Heart left ventricle (tissue), 16 donors: Measurements from ENCODE around the gene BCL7C. TPM values are rescaled to one million over a fixed set of nuclear protein-coding genes. Genes with fewer than 3 reads are reported as not detected.
A peak's percentile ranks its signal among the peaks of the same experiment; 100 is the strongest.

Experiments
- ATAC-seq, 4 donors: fragments of 200-7000 bp; cut with Tn5 transposase; one replicate each; pipeline ENCODE4 v1.9.1; 2020 to 2022; ENCODE audit warnings: moderate library complexity in 4 of 4, mild to moderate bottlenecking in 3 of 4, moderate number of reproducible peaks in 1 of 4
- DNase-seq, 5 donors: peaks; one replicate each; pipeline ENCODE4 v3.0.0-alpha.2; 2020
- H3K27ac ChIP-seq, 12 donors: fragments of 200-600 bp; sonication (generic) in 4 of 12; one replicate each; pipeline versions ENCODE4 v1.5.0 to v1.8.0; 2016 to 2022; ENCODE audit warnings: mild to moderate bottlenecking in 2 of 12
- H3K27me3 ChIP-seq, 9 donors: fragments of 200-600 bp; sonication (generic) in 2 of 9; one replicate each; pipeline versions ENCODE4 v1.5.1 to v1.8.0; 2016 to 2022; ENCODE audit warnings: mild to moderate bottlenecking in 3 of 9
- H3K36me3 ChIP-seq, 9 donors: fragments of 200-600 bp; sonication (generic) in 2 of 9; one replicate each; pipeline versions ENCODE4 v1.5.0 to v1.8.0; 2018 to 2022; ENCODE audit warnings: mild to moderate bottlenecking in 2 of 9
- H3K4me1 ChIP-seq, 12 donors: fragments of 200-600 bp; sonication (generic) in 4 of 12; one replicate each; pipeline versions ENCODE4 v1.5.0 to v1.8.0; 2016 to 2022; ENCODE audit warnings: mild to moderate bottlenecking in 3 of 12
- H3K4me3 ChIP-seq, 12 donors: fragments of 200-600 bp; sonication (generic) in 4 of 12; one replicate each; pipeline versions ENCODE4 v1.5.0 to v1.8.0; 2017 to 2022; ENCODE audit warnings: mild to moderate bottlenecking in 9 of 12, moderate library complexity in 4 of 12
- H3K9me3 ChIP-seq, 12 donors: fragments of 200-600 bp; sonication (generic) in 4 of 12; one replicate each; pipeline versions ENCODE4 v1.5.0 to v1.8.0; 2016 to 2022; ENCODE audit warnings: mild to moderate bottlenecking in 1 of 12
- CTCF ChIP-seq, 12 donors: fragments of 200-600 bp; sonication (generic) in 4 of 12; IDR thresholded peaks; one replicate each; pipeline versions ENCODE4 v1.5.0 to v1.8.0; 2018 to 2022; ENCODE audit warnings: antibody characterized with exemption in 12 of 12, mild to moderate bottlenecking in 5 of 12
- POLR2A ChIP-seq, 2 donors: fragments of 450-650 bp; IDR thresholded peaks; one replicate each; pipeline ENCODE4 v1.6.1; 2017; ENCODE audit warnings: antibody characterized with exemption in 2 of 2, mild to moderate bottlenecking in 2 of 2, moderate library complexity in 2 of 2
- WGBS, 4 donors: extraction: QIAGEN DNeasy Blood & Tissue Kit in 2 of 4; methylation state at CpG; one replicate each; pipeline versions ENCODE4 v1.1.5 to v1.1.7; 2013 to 2018; 5-methylcytosine and 5-hydroxymethylcytosine counted together
- intact Hi-C, 10 donors: fragments of 100-400 bp; cut with DNase I; formaldehyde crosslinking; loops; one replicate each; pipeline versions ENCODE4 v1.11.1 to v1.14.2; 2022
- microRNA counts, 2 donors: library from miRNA; unstranded; fragments of <30 nt; microRNA quantifications; one replicate each; lab custom pipeline; 2016
- microRNA-seq, 4 donors: library from miRNA; unstranded; fragments of <30 nt; microRNA quantifications; one replicate each; pipeline versions ENCODE4 to v1.2.0, GENCODE V29; 2017 to 2020
- polyA plus RNA-seq, 2 donors: library from polyadenylated mRNA; stranded (reverse); fragments of 200-250 nt; gene quantifications; one replicate each; pipeline ENCODE4 v1.2.3, GENCODE V29; 2013
- total RNA-seq, 9 donors: library from RNA; depleted of rRNA in 2 of 9; stranded (reverse); fragments of >200 nt in 2 of 9; fragmentation: NEBNext Ultra II Directional in 3 of 9; extraction: Animal tissue kit (Norgen Biotek cat#: 25700) in 3 of 9; gene quantifications; one replicate each; pipeline versions ENCODE4 v1.1.0 to v1.2.4, GENCODE V29; 2016 to 2023
- donor health status: ischemic (EF 13 %, LVEDD 7.1; RV severe dilation, severe dysfunction).
- donor health status: healthy with polysubstance abuse.
- donor health status: DM: no; HTN: yes; CAD: no.
- donor health status: DM: no; HTN: no; CAD: no.
- donor health status: ischemic (EF 25% LVEDD 6.9; RV normal size, moderate dysfunction).
- donor health status: ischemic (EF 25% LVEDD 5.7; RV mildly dilated, moderate dysfunction).
- donor health status: healthy.
- donor health status: DM: yes; HTN: yes; CAD: no.
- donor health status: ischemic (EF 35%, LVEDD 5.7; RV mildly dilated, moderate dysfunction).
- donor health status: nonischemic (EF 11% LVEDD 7.7; RV severe dilation, severe dysfunction).
- donor health status: DM: yes; HTN: yes; CAD: no.
- donor health status: PGD.
- donor health status: ischemic (EF 29% LVEDD 5.4; RV normal size, mild dysfunction).
- donor health status: nonischemic (EF 23%, LVEDD 6.1; RV moderate dilation, normal function).

The BCL7C gene
- total and polyA plus RNA-seq, 11 donors: 23.1 to 43.4 (median 28.7) TPM

- Histone ChIP-seq H3K9me3 (no peaks in the 10 kb centered on the region), H3K36me3 (peaks cover 0 to 3% (median 0%) of the 10 kb centered on the region in 9 donors), H3K27me3 (no peaks in the 10 kb centered on the region), H3K4me1 (peaks cover 0 to 4% (median 0%) of the 10 kb centered on the region in 12 donors), H3K4me3 (no peak overlapping the region), H3K27ac (no peak overlapping the region)
- 67 to 76% (median 71%) methylated on average over 5 of the region's 5 CpGs for WGBS, 4 donors
- ATAC-seq (peak in 1 of 4 donors; percentile 34), DNase-seq (no peak)
- intact Hi-C loops: loop anchor here in 6 of 10 donors (5.0 to 10.0 kb wide), 4 partner anchors 38 to 1025 kb away; partner anchors contain the start of gene FBXL19 (in 1 of the 6)
- no peak for TF ChIP-seq CTCF (IDR thresholded peaks at IDR 0.05)
- TF ChIP-seq POLR2A (IDR thresholded peaks at IDR 0.05): no peak
Measured at GRCh38 chr16:30839523-30840227, 54.2 kb downstream of the BCL7C start.

- 53 to 85% (median 73%) methylated on average over 3 of the region's 3 CpGs for WGBS, 4 donors
- intact Hi-C loops: no loop called here
- H3K27me3 ChIP-seq: no peaks in the 10 kb centered on the region
- H3K27ac ChIP-seq: no peak overlapping the region
- peak in 1 of 4 donors; percentile 39 for ATAC-seq
- peaks cover 0 to 9% (median 0%) of the 10 kb centered on the region in 9 donors for H3K36me3 ChIP-seq
- DNase-seq: no peak
- H3K4me1 ChIP-seq: peaks cover 0 to 4% (median 0%) of the 10 kb centered on the region in 12 donors
- no peak for TF ChIP-seq CTCF (IDR thresholded peaks at IDR 0.05)
- TF ChIP-seq POLR2A (IDR thresholded peaks at IDR 0.05): no peak
- H3K9me3 ChIP-seq: no peaks in the 10 kb centered on the region
- H3K4me3 ChIP-seq: no peak overlapping the region
Measured at GRCh38 chr16:30838876-30839471, 54.9 kb downstream of the BCL7C start.

- Histone ChIP-seq H3K9me3 (no peaks in the 10 kb centered on the region), H3K27ac (no peak overlapping the region), H3K4me1 (peaks cover 0 to 4% (median 0%) of the 10 kb centered on the region in 12 donors), H3K27me3 (no peaks in the 10 kb centered on the region), H3K4me3 (no peak overlapping the region), H3K36me3 (peaks cover 0 to 9% (median 0%) of the 10 kb centered on the region in 9 donors)
- TF ChIP-seq CTCF (IDR thresholded peaks at IDR 0.05) (no peak), POLR2A (IDR thresholded peaks at IDR 0.05) (no peak)
- intact Hi-C loops: no loop called here
- DNase-seq (no peak), ATAC-seq (no peak)
- 53 to 67% (median 59%) methylated on average over 1 of the region's 1 CpG for WGBS, 4 donors
Measured at GRCh38 chr16:30837904-30838303, 56.0 kb downstream of the BCL7C start.

MicroRNAs encoded within 50 kb of the gene (microRNA counts, 767-probe panel; counts per million panel counts)
- 1,472 to 1,754 counts per million in 2 donors for microRNA hsa-miR-762 (lab: Ali Mortazavi, UCI)

Small RNAs within 50 kb of the gene (microRNA-seq; reads per million reads assigned to microRNA genes)
- 0 to 3.1 (median 0.54) reads per million in 4 donors for gene MIR4519
- gene MIR762: 0 to 0.60 (median 0.03) reads per million in 4 donors

Other genes starting within 250 kb of the BCL7C start
- gene PRR14, start 243.1 kb downstream of the BCL7C start, total RNA-seq: 10 to 100 TPM; 12.3 to 26.6 (median 20.2) TPM
- gene PRR14, start 243.1 kb downstream of the BCL7C start, polyA plus RNA-seq: 10 to 100 TPM; 22.9 to 25.0 TPM
- 10 to 100 TPM; 16.3 to 38.3 (median 31.9) TPM for gene FBRS, start 235.6 kb downstream of the BCL7C start, total RNA-seq
- 10 to 100 TPM; 27.2 to 38.1 TPM for gene FBRS, start 235.6 kb downstream of the BCL7C start, polyA plus RNA-seq
- gene SRCAP, start 194.9 kb downstream of the BCL7C start, total RNA-seq: 10 to 100 TPM; 30.2 to 51.2 (median 44.7) TPM
- 10 to 100 TPM; 22.9 to 23.8 TPM for gene SRCAP, start 194.9 kb downstream of the BCL7C start, polyA plus RNA-seq
- 10 to 100 TPM; 13.5 to 26.7 (median 17.9) TPM for gene PHKG2, start 145.7 kb downstream of the BCL7C start, total RNA-seq
- gene PHKG2, start 145.7 kb downstream of the BCL7C start, polyA plus RNA-seq: 10 to 100 TPM; 19.5 to 37.7 TPM
- 1 to 10 TPM in 4 of 9 donors, under 1 TPM in 5; 0.48 to 1.8 (median 0.95) TPM for gene CFAP119, start 132.0 kb downstream of the BCL7C start, total RNA-seq
- 1 to 10 TPM; 1.4 to 2.1 TPM for gene CFAP119, start 132.0 kb downstream of the BCL7C start, polyA plus RNA-seq
- 10 to 100 TPM; 29.3 to 62.0 (median 50.3) TPM for gene RNF40, start 131.8 kb downstream of the BCL7C start, total RNA-seq
- gene RNF40, start 131.8 kb downstream of the BCL7C start, polyA plus RNA-seq: 10 to 100 TPM; 31.3 to 66.9 TPM
- gene ZNF629, start 106.9 kb downstream of the BCL7C start, total RNA-seq: 10 to 100 TPM; 14.3 to 30.9 (median 22.7) TPM
- gene ZNF629, start 106.9 kb downstream of the BCL7C start, polyA plus RNA-seq: 10 to 100 TPM; 11.2 to 14.9 TPM
- gene CTF1, start 2.5 kb upstream of the BCL7C start, total RNA-seq: 10 to 100 TPM in 5 of 9 donors, 1 to 10 TPM in 4; 6.4 to 22.2 (median 12.2) TPM
- 10 to 100 TPM in 1 of 2 donors, 1 to 10 TPM in 1; 3.7 to 13.5 TPM for gene CTF1, start 2.5 kb upstream of the BCL7C start, polyA plus RNA-seq
- 10 to 100 TPM in 2 of 9 donors, 1 to 10 TPM in 7; 4.5 to 15.5 (median 7.9) TPM for gene FBXL19, start 29.5 kb upstream of the BCL7C start, total RNA-seq
- gene FBXL19, start 29.5 kb upstream of the BCL7C start, polyA plus RNA-seq: 1 to 10 TPM; 7.9 to 9.1 TPM
- gene ORAI3, start 55.0 kb upstream of the BCL7C start, total RNA-seq: 10 to 100 TPM in 6 of 9 donors, 1 to 10 TPM in 3; 8.5 to 28.9 (median 14.1) TPM
- gene ORAI3, start 55.0 kb upstream of the BCL7C start, polyA plus RNA-seq: 10 to 100 TPM in 1 of 2 donors, 1 to 10 TPM in 1; 8.1 to 10.8 TPM
- 10 to 100 TPM in 3 of 9 donors, 1 to 10 TPM in 6; 4.6 to 12.1 (median 9.0) TPM for gene SETD1A, start 63.7 kb upstream of the BCL7C start, total RNA-seq
- 1 to 10 TPM; 8.1 to 9.3 TPM for gene SETD1A, start 63.7 kb upstream of the BCL7C start, polyA plus RNA-seq
- gene HSD3B7, start 91.1 kb upstream of the BCL7C start, total RNA-seq: 10 to 100 TPM in 3 of 9 donors, 1 to 10 TPM in 6; 3.8 to 27.2 (median 6.9) TPM
- gene HSD3B7, start 91.1 kb upstream of the BCL7C start, polyA plus RNA-seq: 1 to 10 TPM; 7.1 to 7.8 TPM
- gene STX1B, start 116.6 kb upstream of the BCL7C start, total RNA-seq: 1 to 10 TPM in 4 of 9 donors, under 1 TPM in 5; 0.20 to 2.1 (median 1.00) TPM
- under 1 TPM; 0.22 to 0.76 TPM for gene STX1B, start 116.6 kb upstream of the BCL7C start, polyA plus RNA-seq
- 10 to 100 TPM; 19.5 to 65.8 (median 39.7) TPM for gene STX4, start 139.5 kb upstream of the BCL7C start, total RNA-seq
- gene STX4, start 139.5 kb upstream of the BCL7C start, polyA plus RNA-seq: 10 to 100 TPM; 50.5 to 73.8 TPM
- gene ZNF668, start 180.2 kb upstream of the BCL7C start, total RNA-seq: 10 to 100 TPM in 2 of 9 donors, 1 to 10 TPM in 7; 3.5 to 11.4 (median 5.8) TPM
- 1 to 10 TPM; 6.6 to 9.8 TPM for gene ZNF668, start 180.2 kb upstream of the BCL7C start, polyA plus RNA-seq
- 10 to 100 TPM in 6 of 9 donors, 1 to 10 TPM in 3; 8.3 to 15.5 (median 10.3) TPM for gene ZNF646, start 180.3 kb upstream of the BCL7C start, total RNA-seq
- 1 to 10 TPM; 6.4 to 7.6 TPM for gene ZNF646, start 180.3 kb upstream of the BCL7C start, polyA plus RNA-seq
- gene PRSS53, start 194.9 kb upstream of the BCL7C start, total RNA-seq: 1 to 10 TPM in 1 of 9 donors, under 1 TPM in 8; 0.16 to 1.4 (median 0.44) TPM
- under 1 TPM; 0.80 to 0.84 TPM for gene PRSS53, start 194.9 kb upstream of the BCL7C start, polyA plus RNA-seq
- gene VKORC1, start 200.7 kb upstream of the BCL7C start, total RNA-seq: 10 to 100 TPM; 25.9 to 63.1 (median 42.0) TPM
- 100 to 1,000 TPM in 1 of 2 donors, 10 to 100 TPM in 1; 40.2 to 134 TPM for gene VKORC1, start 200.7 kb upstream of the BCL7C start, polyA plus RNA-seq
- 100 to 1,000 TPM in 2 of 9 donors, 10 to 100 TPM in 7; 61.9 to 134 (median 70.0) TPM for gene BCKDK, start 214.3 kb upstream of the BCL7C start, total RNA-seq
- 10 to 100 TPM; 42.6 to 57.4 TPM for gene BCKDK, start 214.3 kb upstream of the BCL7C start, polyA plus RNA-seq
- gene KAT8, start 223.6 kb upstream of the BCL7C start, total RNA-seq: 10 to 100 TPM; 52.8 to 79.8 (median 64.7) TPM
- 10 to 100 TPM; 56.7 to 83.2 TPM for gene KAT8, start 223.6 kb upstream of the BCL7C start, polyA plus RNA-seq
- under 1 TPM in 4 of 9 donors, not detected in 5; 0.17 to 0.44 (median 0.39) TPM for gene PRSS8, start 241.7 kb upstream of the BCL7C start, total RNA-seq
- under 1 TPM; 0.17 to 0.23 TPM for gene PRSS8, start 241.7 kb upstream of the BCL7C start, polyA plus RNA-seq